GM12878 (cell line): ENCODE results near the gene SNX13. TPM values are rescaled to one million over a fixed set of nuclear protein-coding genes. Genes with fewer than 3 reads are reported as not detected.

Experiments used
- ATAC-seq: fragments of 200-7000 bp; cut with Tn5 transposase; 3 replicates; pipeline ENCODE4 v1.9.1; 2020; ENCODE audit warnings: mild to moderate bottlenecking, moderate library complexity
- BruUV-seq: library from RNA; stranded (reverse); fragments of 400-500 nt; replicated peaks from 2 replicates; lab custom pipeline; 2021; lab: Mats Ljungman, UMichigan
- CTCF ChIA-PET: fragments of 300-600 bp; sonication (Branson Sonifier 250); formaldehyde crosslinking; extraction: SDS; loops from one replicate; lab custom pipeline; 2021; ENCODE audit warnings: inconsistent platforms; lab: Yijun Ruan, JAX
- POLR2A ChIA-PET: fragments of 350-600 bp; formaldehyde crosslinking; extraction: SDS; loops from one replicate; lab custom pipeline; 2021; ENCODE audit warnings: inconsistent platforms; lab: Charles Lee
- RAD21 ChIA-PET: fragments of 300-600 bp; sonication (Branson Sonifier 250); formaldehyde crosslinking; loops from one replicate; lab custom pipeline; 2023; ENCODE audit warnings: antibody characterized with exemption; ENCODE audit not compliant: unreplicated experiment; lab: Charles Lee
- SMC1A ChIA-PET: fragments of 300-600 bp; sonication (Branson Sonifier 250); formaldehyde crosslinking; loops from one replicate; lab custom pipeline; 2023; ENCODE audit not compliant: unreplicated experiment, uncharacterized antibody; lab: Charles Lee
- DNase-seq: peaks from one replicate; pipeline ENCODE4 v3.0.0-alpha.2; 2011; ENCODE audit warnings: low read depth, low spot score
- FAIRE-seq: peaks from 3 replicates; lab custom pipeline; 2011; peaks lifted over from hg19 to GRCh38; lab: Jason Lieb, UNC
- H2AFZ ChIP-seq: 2 replicates; pipeline ENCODE4 v1.6.0; 2011; ENCODE audit warnings: low read depth, low read length, control low read depth; ENCODE audit not compliant: control insufficient read depth
- H3K27ac ChIP-seq: 2 replicates; pipeline ENCODE4 v1.5.1; 2011; ENCODE audit warnings: control low read depth; ENCODE audit not compliant: control insufficient read depth, insufficient read depth
- H3K27me3 ChIP-seq, 2 experiments: replicated peaks in 1 of 2; 2 replicates each; pipeline versions ENCODE4 v1.6.0 to v1.6.1; 2011; ENCODE audit warnings: low read length in 1 of 2; ENCODE audit not compliant: control insufficient read depth in 2 of 2, insufficient read depth in 2 of 2
- H3K36me3 ChIP-seq, 2 experiments: 2 replicates each; pipeline ENCODE4 v1.5.1; 2011; ENCODE audit warnings: low read length in 1 of 2; ENCODE audit not compliant: control insufficient read depth in 2 of 2, insufficient read depth in 2 of 2
- H3K4me1 ChIP-seq: 2 replicates; pipeline ENCODE4 v1.6.1; 2011; ENCODE audit warnings: mild to moderate bottlenecking, low read length, moderate library complexity, mixed read lengths; ENCODE audit not compliant: control insufficient read depth, insufficient read depth
- H3K4me2 ChIP-seq: 2 replicates; pipeline ENCODE4 v1.6.0; 2011; ENCODE audit warnings: control low read depth; ENCODE audit not compliant: control insufficient read depth, insufficient read depth
- H3K4me3 ChIP-seq: fragments of 200-600 bp; sonication (generic); 2 replicates; pipeline ENCODE4 v1.5.1; 2016
- H3K79me2 ChIP-seq: 2 replicates; pipeline ENCODE4 v1.6.0; 2011; ENCODE audit warnings: low read length; ENCODE audit not compliant: control insufficient read depth, insufficient read depth
- H3K9ac ChIP-seq: 2 replicates; pipeline ENCODE4 v1.8.0; 2011; ENCODE audit warnings: low read length, control low read depth, mixed read lengths; ENCODE audit not compliant: control insufficient read depth, insufficient read depth
- H3K9me3 ChIP-seq: replicated peaks from 3 replicates; pipeline ENCODE4 v1.5.1; 2011; ENCODE audit warnings: mild to moderate bottlenecking, low read length; ENCODE audit not compliant: control insufficient read depth, insufficient read depth
- H4K20me1 ChIP-seq: 2 replicates; pipeline ENCODE4 v1.6.0; 2011; ENCODE audit not compliant: control insufficient read depth, insufficient read depth
- CREM ChIP-seq: IDR thresholded peaks from 2 replicates; pipeline ENCODE4 v1.6.1; 2014; ENCODE audit warnings: antibody characterized with exemption, low read depth
- EZH2 ChIP-seq: IDR thresholded peaks from 2 replicates; pipeline ENCODE4 v1.6.1; 2012; ENCODE audit warnings: low read depth, mild to moderate bottlenecking, control low read depth, inconsistent platforms, low read length, borderline replicate concordance; ENCODE audit not compliant: control insufficient read depth
- FOXM1 ChIP-seq: IDR thresholded peaks from 2 replicates; pipeline ENCODE4 v1.6.1; 2012; ENCODE audit warnings: low read depth, mild to moderate bottlenecking, inconsistent platforms, low read length, moderate library complexity
- KDM1A ChIP-seq: fragments of 200-600 bp; sonication (generic); IDR thresholded peaks from 2 replicates; pipeline ENCODE4 v1.6.1; 2016; ENCODE audit warnings: borderline replicate concordance
- LARP7 ChIP-seq: fragments of 450-650 bp; IDR thresholded peaks from 2 replicates; pipeline ENCODE4 v1.6.1; 2017; ENCODE audit warnings: mild to moderate bottlenecking
- NRF1 ChIP-seq: conservative IDR thresholded peaks from 2 replicates; pipeline ENCODE4 v1.6.1; 2011; ENCODE audit warnings: mild to moderate bottlenecking, low read depth, low read length, improper control_type of control experiment
- PML ChIP-seq: IDR thresholded peaks from 2 replicates; pipeline ENCODE4 v1.6.1; 2012; ENCODE audit warnings: low read length, inconsistent platforms
- POLR2AphosphoS5 ChIP-seq: IDR thresholded peaks from 2 replicates; pipeline ENCODE4 v1.6.1; 2011; ENCODE audit warnings: mild to moderate bottlenecking, low read length, inconsistent platforms
- RB1 ChIP-seq: fragments of 450-650 bp; formaldehyde crosslinking; IDR thresholded peaks from 2 replicates; pipeline ENCODE4 v1.6.1; 2017; ENCODE audit warnings: mild to moderate bottlenecking, borderline replicate concordance
- RBBP5 ChIP-seq: fragments of 200-600 bp; sonication (generic); conservative IDR thresholded peaks from 2 replicates; pipeline ENCODE4 v1.6.1; 2016
- SMC3 ChIP-seq: IDR thresholded peaks from 2 replicates; pipeline ENCODE4 v1.6.1; 2011; ENCODE audit warnings: low read length, improper control_type of control experiment, borderline replicate concordance
- SPI1 ChIP-seq: IDR thresholded peaks from 2 replicates; pipeline ENCODE4 v1.6.1; 2011; ENCODE audit warnings: low read depth, mild to moderate bottlenecking, low read length, moderate library complexity, borderline replicate concordance; ENCODE audit not compliant: insufficient read depth
- SUZ12 ChIP-seq: fragments of 200-600 bp; sonication (generic); IDR thresholded peaks from one replicate; pipeline ENCODE4 v1.6.1; 2018; ENCODE audit warnings: antibody characterized with exemption, mild to moderate bottlenecking; ENCODE audit not compliant: unreplicated experiment
- ZBED1 ChIP-seq: IDR thresholded peaks from 2 replicates; pipeline ENCODE4 v1.6.1; 2016; ENCODE audit warnings: borderline replicate concordance
- ZNF24 ChIP-seq: fragments of 450-650 bp; IDR thresholded peaks from 2 replicates; pipeline ENCODE4 v1.6.1; 2017; ENCODE audit warnings: antibody characterized with exemption, mild to moderate bottlenecking
- WGBS: methylation state at CpG from one replicate; pipeline ENCODE4 v1.1.6; 2016; ENCODE audit warnings: low lambda C conversion rate; ENCODE audit not compliant: insufficient replicate concordance, insufficient coverage; ENCODE audit errors: missing lambda C conversion rate; 5-methylcytosine and 5-hydroxymethylcytosine counted together
- in situ Hi-C: fragments of 300-500 bp; cut with MboI; formaldehyde crosslinking; loops from 9 replicates; pipeline ENCODE4 v1.14.3; 2018; ENCODE audit warnings: mixed read lengths
- intact Hi-C: fragments of 100-400 bp; cut with micrococcal nuclease; formaldehyde crosslinking; loops from one replicate; pipeline ENCODE4 v1.14.2; 2022; ENCODE audit not compliant: unreplicated experiment
- polyA plus RNA-seq, 11 experiments: library from polyadenylated mRNA; depleted of rRNA in 4 of 11; unstranded in 6 of 11; stranded (reverse) in 5 of 11; fragments of >200 nt; fragmentation: Nextera tagmentation in 4 of 11; fragmentation: Illumina TruSeq in 1 of 11; extraction: Ambion mirVana in 4 of 11; extraction: Trizol in 1 of 11; gene quantifications; 1 replicate in 1 of 11; 2 replicates in 10 of 11; pipeline versions ENCODE4 v1.2.1 to v1.2.3, GENCODE V29; 2011 to 2016; ENCODE audit warnings: inconsistent platforms in 2 of 11, missing spikeins in 2 of 11, low read depth in 1 of 11
- total RNA-seq, 4 experiments: library from RNA; depleted of rRNA in 3 of 4; stranded (reverse); fragments of >200 nt in 3 of 4; fragmentation: Illumina TruSeq in 1 of 4; extraction: Trizol in 1 of 4; gene quantifications; 2 replicates each; pipeline versions ENCODE4 v1.2.1 to v1.2.3, GENCODE V29; 2013 to 2021
- TF ChIP-seq, protein P1 (sequence below): fragments of 450-650 bp; IDR thresholded peaks from 2 replicates; pipeline ENCODE4 v1.6.1; 2017; ENCODE audit warnings: antibody characterized with exemption, mild to moderate bottlenecking, moderate library complexity
- TF ChIP-seq, protein P2 (sequence below): IDR thresholded peaks from 2 replicates; pipeline ENCODE4 v1.6.1; 2011; ENCODE audit warnings: low read depth, low read length, improper control_type of control experiment, borderline replicate concordance

Gene SNX13
- total and polyA plus RNA-seq, 10 of the 15 experiments (the other 5 are each of a cell fraction or from before 2014, with no cell fraction given) = 2.2 to 17.1 (median 11.9) TPM

GRCh38 chr7:17989546-17989945 lies 49.3 kb upstream of the SNX13 start:
- WGBS = 47% methylated on average over 4 of the region's 5 CpGs
- POLR2A ChIA-PET = no interaction called here

More at GRCh38 chr7:17989546-17989945, 49.3 kb upstream of the SNX13 start:
- Histone ChIP-seq H3K4me3 (no peak overlapping the region), H3K27ac (no peak overlapping the region), H2AFZ (no peak overlapping the region), H3K36me3 (no peaks in the 10 kb centered on the region), H3K4me2 (no peak overlapping the region), H3K9ac (no peak overlapping the region), H4K20me1 (no peaks in the 10 kb centered on the region), H3K4me1 (no peaks in the 10 kb centered on the region), H3K79me2 (no peaks in the 10 kb centered on the region), H3K27me3 (no peaks in the 10 kb centered on the region), H3K9me3 (no peaks in the 10 kb centered on the region)
- CTCF ChIA-PET = interaction anchor here (1.4 to 9.9 kb wide), 3 partner anchors 219 to 283 kb away, joined by 4 to 193 read pairs (median 4); no protein-coding TSS in a partner anchor
- in situ Hi-C loops = no loop called here
- DNase-seq (no peak), FAIRE-seq (no peak), ATAC-seq (no peak)
- RAD21 ChIA-PET = interaction anchor here (8.3 kb wide), 1 partner anchor 218 kb away, joined by 94 read pairs; no protein-coding TSS in a partner anchor
- SMC1A ChIA-PET = interaction anchor here (1.1 to 1.7 kb wide), 2 partner anchors 217 to 219 kb away, joined by 4 to 10 read pairs; no protein-coding TSS in a partner anchor
- no TSS peak for BruUV-seq
- TF ChIP-seq LARP7 = no peak
- TF ChIP-seq SPI1 = no peak
- no peak for TF ChIP-seq KDM1A
- TF ChIP-seq NRF1 = no peak
- no peak for TF ChIP-seq SUZ12
- no peak for TF ChIP-seq FOXM1
- no peak for TF ChIP-seq ZNF24
- TF ChIP-seq CREM = no peak
- no peak for TF ChIP-seq RB1
- TF ChIP-seq, protein P1, sequence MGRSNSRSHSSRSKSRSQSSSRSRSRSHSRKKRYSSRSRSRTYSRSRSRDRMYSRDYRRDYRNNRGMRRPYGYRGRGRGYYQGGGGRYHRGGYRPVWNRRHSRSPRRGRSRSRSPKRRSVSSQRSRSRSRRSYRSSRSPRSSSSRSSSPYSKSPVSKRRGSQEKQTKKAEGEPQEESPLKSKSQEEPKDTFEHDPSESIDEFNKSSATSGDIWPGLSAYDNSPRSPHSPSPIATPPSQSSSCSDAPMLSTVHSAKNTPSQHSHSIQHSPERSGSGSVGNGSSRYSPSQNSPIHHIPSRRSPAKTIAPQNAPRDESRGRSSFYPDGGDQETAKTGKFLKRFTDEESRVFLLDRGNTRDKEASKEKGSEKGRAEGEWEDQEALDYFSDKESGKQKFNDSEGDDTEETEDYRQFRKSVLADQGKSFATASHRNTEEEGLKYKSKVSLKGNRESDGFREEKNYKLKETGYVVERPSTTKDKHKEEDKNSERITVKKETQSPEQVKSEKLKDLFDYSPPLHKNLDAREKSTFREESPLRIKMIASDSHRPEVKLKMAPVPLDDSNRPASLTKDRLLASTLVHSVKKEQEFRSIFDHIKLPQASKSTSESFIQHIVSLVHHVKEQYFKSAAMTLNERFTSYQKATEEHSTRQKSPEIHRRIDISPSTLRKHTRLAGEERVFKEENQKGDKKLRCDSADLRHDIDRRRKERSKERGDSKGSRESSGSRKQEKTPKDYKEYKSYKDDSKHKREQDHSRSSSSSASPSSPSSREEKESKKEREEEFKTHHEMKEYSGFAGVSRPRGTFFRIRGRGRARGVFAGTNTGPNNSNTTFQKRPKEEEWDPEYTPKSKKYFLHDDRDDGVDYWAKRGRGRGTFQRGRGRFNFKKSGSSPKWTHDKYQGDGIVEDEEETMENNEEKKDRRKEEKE = no peak
- TF ChIP-seq EZH2 = no peak
- TF ChIP-seq PML = no peak
- TF ChIP-seq ZBED1 = no peak
- TF ChIP-seq POLR2AphosphoS5 = no peak
- no peak for TF ChIP-seq SMC3
- TF ChIP-seq, protein P2, sequence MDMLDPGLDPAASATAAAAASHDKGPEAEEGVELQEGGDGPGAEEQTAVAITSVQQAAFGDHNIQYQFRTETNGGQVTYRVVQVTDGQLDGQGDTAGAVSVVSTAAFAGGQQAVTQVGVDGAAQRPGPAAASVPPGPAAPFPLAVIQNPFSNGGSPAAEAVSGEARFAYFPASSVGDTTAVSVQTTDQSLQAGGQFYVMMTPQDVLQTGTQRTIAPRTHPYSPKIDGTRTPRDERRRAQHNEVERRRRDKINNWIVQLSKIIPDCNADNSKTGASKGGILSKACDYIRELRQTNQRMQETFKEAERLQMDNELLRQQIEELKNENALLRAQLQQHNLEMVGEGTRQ = no peak
- TF ChIP-seq RBBP5 = no peak
- intact Hi-C loops = no loop called here
